GM19455 (cell line): ENCODE results near the gene PRRC1.

Source experiments
- ATAC-seq: cut with Tn5 transposase; IDR thresholded peaks from one replicate; pipeline ENCODE4 v1.9.1; 2021; ENCODE audit not compliant: unreplicated experiment

The PRRC1 gene

GRCh38 chr5:127602896-127603844 is 85.7 kb downstream of the PRRC1 start:
- no peak for ATAC-seq
